Measurements from ENCODE around the gene SCAMP4.

The SCAMP4 gene

DNA sequence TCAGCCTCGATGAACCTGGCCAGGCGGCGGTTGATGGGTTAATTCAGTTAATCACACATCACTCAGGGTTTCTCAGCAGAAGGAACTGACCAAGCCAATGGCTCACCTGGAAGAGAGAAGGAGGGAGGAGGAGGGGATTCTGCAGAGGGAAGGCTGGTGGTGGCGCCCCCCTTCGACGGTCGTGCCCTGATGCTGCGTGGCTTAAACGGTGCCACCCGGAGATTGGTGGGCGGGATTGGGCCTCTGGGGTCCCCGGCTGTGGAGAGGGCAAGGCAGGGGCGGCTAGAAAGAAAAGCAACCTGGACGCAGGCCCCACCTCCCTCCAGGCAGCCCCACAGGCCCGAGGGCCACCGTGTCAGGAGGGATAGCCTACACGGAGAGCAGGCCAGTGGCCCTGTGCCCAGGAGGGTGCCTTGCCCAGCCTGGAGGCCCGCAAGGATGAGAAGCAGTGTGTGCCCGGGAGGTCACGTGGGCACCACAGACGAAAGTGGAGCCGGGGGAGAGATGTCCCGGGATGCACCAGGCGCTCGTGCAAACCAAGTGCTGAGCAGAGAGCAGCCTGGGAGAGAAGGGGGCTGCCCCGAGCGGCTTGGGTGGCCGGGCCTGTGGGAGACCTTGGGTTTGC lies 51.8 kb downstream of the SCAMP4 start:
- no peak for DNase-seq (ENCODE audit: low read depth, low spot score)

DNA sequence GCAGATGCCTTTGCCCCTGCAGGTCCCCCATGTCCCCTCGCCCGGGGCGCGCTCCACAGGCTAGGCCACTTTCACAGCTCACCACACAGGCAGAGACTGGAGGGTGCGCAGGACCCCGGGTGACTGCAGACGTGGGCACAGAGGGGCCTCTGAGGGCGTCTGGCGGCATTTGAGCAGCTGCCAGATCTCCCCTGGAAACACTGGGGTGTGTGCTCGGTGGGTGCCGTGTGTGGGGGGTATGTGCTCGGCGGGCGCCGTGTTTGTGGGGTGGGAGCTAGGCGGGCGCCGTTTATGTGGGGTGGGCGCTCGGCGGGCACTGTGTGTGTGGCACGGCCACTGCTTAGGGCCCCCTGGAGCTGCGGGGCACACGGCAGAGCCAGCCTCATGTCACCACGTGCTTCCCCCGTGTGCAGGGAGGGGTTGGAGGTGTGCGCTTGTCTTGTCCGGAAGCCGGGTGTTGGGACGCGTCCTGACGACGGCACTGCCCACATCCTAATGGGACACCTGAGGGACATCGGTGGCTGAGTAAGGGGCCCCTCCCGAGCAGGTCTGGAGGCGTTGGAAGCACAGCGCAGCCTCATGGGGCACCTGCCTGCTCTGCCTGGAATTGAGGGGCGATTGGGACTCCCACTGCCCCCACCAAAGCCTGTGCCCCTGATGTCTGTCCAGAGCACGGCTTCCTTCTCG lies 52.5 kb downstream of the SCAMP4 start:
- no peak for DNase-seq (ENCODE audit: low read depth, low spot score)

DNA sequence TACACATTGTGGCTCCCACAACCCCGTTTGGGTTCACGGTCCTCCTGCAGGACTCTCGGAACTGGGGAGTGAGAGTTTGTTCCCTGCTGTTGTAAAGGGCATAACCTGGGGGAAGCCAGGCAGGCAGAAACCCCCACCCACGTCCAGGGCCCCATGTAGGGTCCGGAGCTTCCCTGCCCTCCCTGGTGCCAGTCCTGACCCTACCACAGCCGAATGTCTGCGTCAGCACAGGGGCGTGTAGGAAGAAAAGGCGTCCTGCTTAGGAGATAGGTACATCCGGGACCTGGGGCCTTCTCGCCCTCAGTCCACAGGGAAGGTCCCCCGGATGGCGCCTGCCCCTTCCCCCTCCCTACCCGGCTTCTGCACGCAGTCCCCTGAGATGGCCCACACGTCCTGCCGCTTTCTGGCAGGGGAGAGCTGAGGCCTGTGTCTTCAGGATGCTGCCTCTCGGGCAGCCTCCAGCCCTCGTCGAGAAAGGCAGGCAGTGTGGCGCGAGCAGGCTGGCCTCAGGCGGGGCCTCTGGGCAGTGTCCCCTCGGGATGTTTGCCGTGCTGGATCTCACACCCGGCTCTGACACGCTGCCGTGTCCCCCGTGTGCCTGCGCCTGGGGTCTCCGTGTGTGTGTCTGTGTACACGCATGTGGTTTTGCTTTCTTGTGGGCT lies 54.9 kb downstream of the SCAMP4 start:
- DNase-seq (ENCODE audit: low read depth, low spot score), result no peak

- no peak for DNase-seq (ENCODE audit: low read depth, low spot score)
These were observed 56.0 kb downstream of the SCAMP4 start for GRCh38 chr19:1961000-1961883.

DNA sequence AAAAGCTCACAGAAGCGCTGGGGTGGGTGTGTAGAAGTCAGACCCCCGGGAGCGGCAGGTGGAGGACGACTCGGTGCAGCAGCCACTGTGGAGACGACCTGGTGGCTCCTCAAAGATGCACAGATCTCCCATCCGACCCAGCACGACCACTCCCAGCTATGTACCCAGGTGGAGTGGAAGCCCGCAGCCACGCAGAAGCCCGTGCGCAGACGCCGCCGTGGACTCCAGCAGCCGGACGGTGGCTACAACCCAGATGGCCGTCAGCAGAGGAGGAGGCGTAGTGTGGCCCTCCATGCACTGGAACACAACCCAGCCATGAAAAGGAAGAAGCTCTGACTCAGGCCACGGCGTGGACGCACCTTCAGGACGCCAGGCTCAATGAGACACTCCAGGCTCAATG lies 57.5 kb downstream of the SCAMP4 start:
- DNase-seq (ENCODE audit: low read depth, low spot score), result no peak

DNA sequence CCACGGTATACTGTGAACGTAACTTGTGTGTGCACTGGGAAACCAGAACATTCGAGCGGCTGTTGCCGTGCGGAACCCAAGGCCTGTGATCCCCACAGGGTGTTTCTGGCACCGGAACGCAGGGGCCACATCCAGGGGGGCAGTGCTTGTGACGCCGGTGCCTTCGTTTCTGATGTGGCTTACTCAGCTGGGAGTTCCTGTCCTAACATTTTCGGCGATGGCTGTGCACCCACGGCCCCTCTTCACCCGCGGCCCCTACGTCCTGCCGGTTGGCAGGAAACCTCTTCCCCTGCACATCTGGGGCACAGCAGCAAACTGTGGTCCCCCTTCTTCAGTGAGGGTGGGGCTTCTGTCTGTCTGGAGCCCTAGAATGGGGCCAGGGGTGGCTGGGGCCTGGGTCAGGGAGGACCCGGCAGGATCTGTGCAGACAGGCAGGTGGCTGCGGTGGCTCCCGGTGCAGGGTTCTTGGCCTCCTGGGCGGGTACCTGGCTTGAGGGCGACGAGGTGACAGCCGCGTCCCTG lies 61.9 kb downstream of the SCAMP4 start:
- no peak for DNase-seq (ENCODE audit: low read depth, low spot score)

DNA sequence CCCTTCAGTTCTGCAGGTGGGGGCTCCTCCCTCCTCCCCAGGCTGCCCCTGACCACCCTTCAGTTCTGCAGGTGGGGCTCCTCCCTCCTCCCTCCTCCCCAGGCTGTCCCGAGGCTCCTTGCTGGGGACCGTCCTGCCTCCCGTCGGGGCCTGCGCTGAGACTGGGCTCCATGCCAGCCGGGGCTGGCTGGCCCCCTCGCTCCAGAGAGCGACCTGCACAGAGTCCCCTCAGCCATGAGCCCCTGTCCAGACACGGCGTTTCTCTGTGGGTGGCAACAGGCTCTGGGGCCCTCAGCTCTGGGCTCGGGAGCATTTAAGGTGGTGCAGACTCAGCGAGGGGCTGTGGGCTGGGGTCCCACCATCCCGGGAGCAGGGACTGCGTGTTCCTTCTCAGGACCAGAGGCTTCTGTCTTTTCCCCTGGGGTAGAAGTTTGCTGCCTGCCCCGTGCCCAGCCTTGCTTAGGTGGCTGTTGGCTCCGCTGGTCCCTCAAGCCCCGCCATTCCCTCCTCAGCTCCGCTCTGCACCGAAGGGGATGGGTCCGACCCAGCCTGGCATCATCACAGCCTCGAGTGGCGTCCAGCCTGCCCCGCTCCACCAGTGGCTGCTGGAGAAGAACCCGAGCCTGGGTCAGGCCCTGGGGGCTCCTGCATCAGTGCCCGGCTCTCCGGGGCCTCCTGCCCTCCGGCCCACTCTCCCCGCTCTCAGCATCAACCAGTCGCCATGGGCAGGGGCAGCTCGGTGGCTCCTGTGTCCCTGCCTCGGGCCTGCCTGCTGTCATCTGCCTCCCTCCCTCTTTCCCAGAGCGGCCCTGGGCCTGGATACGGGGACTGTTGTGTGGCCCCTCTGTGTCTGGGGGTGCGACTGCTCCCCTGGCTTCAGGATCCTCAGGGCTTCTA lies 63.3 kb downstream of the SCAMP4 start:
- DNase-seq (ENCODE audit: low read depth, low spot score), result no peak

GRCh38 chr19:1969176-1970002 lies 64.2 kb downstream of the SCAMP4 start:
- DNase-seq (ENCODE audit: low read depth, low spot score), result no peak

- DNase-seq (ENCODE audit: low read depth, low spot score), result no peak
These were observed 65.0 kb downstream of the SCAMP4 start for GRCh38 chr19:1970003-1970805.

GRCh38 chr19:1970806-1971502 lies 65.8 kb downstream of the SCAMP4 start:
- DNase-seq (ENCODE audit: low read depth, low spot score), result no peak

GRCh38 chr19:1974381-1975161 lies 69.4 kb downstream of the SCAMP4 start:
- no peak for DNase-seq (ENCODE audit: low read depth, low spot score)

- DNase-seq (ENCODE audit: low read depth, low spot score), result no peak
These were observed 69.9 kb downstream of the SCAMP4 start for GRCh38 chr19:1975162-1975480.

Measured in brain pericyte (primary cell).